GM23248 (cell line): ENCODE measurements around the gene GAK. TPM values are rescaled to one million over a fixed set of nuclear protein-coding genes. Genes with fewer than 3 reads are reported as not detected.

Experiments used
- DNase-seq: peaks from one replicate; pipeline ENCODE4 v3.0.0-alpha.2; 2015
- H2AFZ ChIP-seq: fragments of 200-600 bp; sonication (generic); 2 replicates; pipeline ENCODE4 v1.6.1; 2016; ENCODE audit warnings: antibody characterized with exemption
- H3F3A ChIP-seq: fragments of 200-600 bp; sonication (generic); 2 replicates; pipeline ENCODE4 v1.6.1; 2016; ENCODE audit warnings: mild to moderate bottlenecking, antibody characterized with exemption, mixed run types; ENCODE audit not compliant: insufficient read depth
- H3K27ac ChIP-seq: fragments of 200-600 bp; sonication (generic); 2 replicates; pipeline ENCODE4 v1.5.1; 2016; ENCODE audit warnings: mild to moderate bottlenecking
- H3K27me3 ChIP-seq: fragments of 200-600 bp; sonication (generic); replicated peaks from 2 replicates; pipeline ENCODE4 v1.6.1; 2016; ENCODE audit warnings: mild to moderate bottlenecking; ENCODE audit not compliant: insufficient read depth
- H3K36me3 ChIP-seq: fragments of 200-600 bp; sonication (generic); 2 replicates; pipeline ENCODE4 v1.6.1; 2016; ENCODE audit warnings: low read depth, mild to moderate bottlenecking
- H3K4me1 ChIP-seq: fragments of 200-600 bp; sonication (generic); 2 replicates; pipeline ENCODE4 v1.6.1; 2016; ENCODE audit warnings: mild to moderate bottlenecking; ENCODE audit not compliant: insufficient read depth
- H3K4me2 ChIP-seq: fragments of 200-600 bp; sonication (generic); one replicate; pipeline ENCODE4 v1.6.1; 2016; ENCODE audit warnings: mild to moderate bottlenecking; ENCODE audit not compliant: unreplicated experiment
- H3K4me3 ChIP-seq: fragments of 200-600 bp; sonication (generic); 2 replicates; pipeline ENCODE4 v1.5.1; 2016; ENCODE audit warnings: mild to moderate bottlenecking
- H3K79me2 ChIP-seq: fragments of 200-600 bp; sonication (generic); 2 replicates; pipeline ENCODE4 v1.6.1; 2016; ENCODE audit warnings: mild to moderate bottlenecking; ENCODE audit not compliant: insufficient read depth
- H3K9ac ChIP-seq: fragments of 200-600 bp; sonication (generic); 2 replicates; pipeline ENCODE4 v1.6.1; 2016; ENCODE audit warnings: mild to moderate bottlenecking
- H3K9me2 ChIP-seq: fragments of 200-600 bp; sonication (generic); 2 replicates; pipeline ENCODE4 v1.6.1; 2016; ENCODE audit warnings: mixed run types, mild to moderate bottlenecking, moderate library complexity; ENCODE audit not compliant: insufficient read depth
- H3K9me3 ChIP-seq: fragments of 200-600 bp; sonication (generic); one replicate; pipeline ENCODE4 v1.6.1; 2017; ENCODE audit warnings: low read depth
- H4K20me1 ChIP-seq: fragments of 200-600 bp; sonication (generic); 2 replicates; pipeline ENCODE4 v1.6.0; 2016; ENCODE audit not compliant: insufficient read depth
- EZH2 ChIP-seq: fragments of 200-600 bp; sonication (generic); IDR thresholded peaks from 2 replicates; pipeline ENCODE4 v1.6.1; 2018; ENCODE audit warnings: antibody characterized with exemption, mild to moderate bottlenecking; ENCODE audit not compliant: insufficient read depth, poor library complexity, severe bottlenecking
- EZH2phosphoT487 ChIP-seq: fragments of 200-600 bp; sonication (generic); IDR thresholded peaks from 2 replicates; pipeline ENCODE4 v1.6.1; 2018; ENCODE audit warnings: antibody characterized with exemption, moderate library complexity, mild to moderate bottlenecking, low read depth; ENCODE audit not compliant: insufficient read depth
- WGBS, 2 experiments: methylation state at CpG; one replicate each; pipeline ENCODE4 v1.1.6; 2015 to 2017; ENCODE audit warnings: low lambda C conversion rate in 2 of 2, low coverage in 1 of 2; ENCODE audit errors: missing lambda C conversion rate in 2 of 2; 5-methylcytosine and 5-hydroxymethylcytosine counted together
- in situ Hi-C: fragments of 300-500 bp; cut with MboI; formaldehyde crosslinking; loops from 2 replicates; pipeline ENCODE4 v1.15.0; 2020
- polyA plus RNA-seq: library from polyadenylated mRNA; unstranded; fragments of >200 nt; fragmentation: Nextera tagmentation; extraction: Ambion mirVana; gene quantifications from 2 replicates; pipeline ENCODE4 v1.2.1, GENCODE V29; 2016
- total RNA-seq: library from RNA; depleted of rRNA; stranded (reverse); fragments of >200 nt; shearing (Covaris generic); gene quantifications from 2 replicates; pipeline ENCODE4 v1.2.3, GENCODE V29; 2014

The GAK gene
- total and polyA plus RNA-seq, 2 experiments from 2014 or later, result 41.1 to 86.7 TPM

DNA sequence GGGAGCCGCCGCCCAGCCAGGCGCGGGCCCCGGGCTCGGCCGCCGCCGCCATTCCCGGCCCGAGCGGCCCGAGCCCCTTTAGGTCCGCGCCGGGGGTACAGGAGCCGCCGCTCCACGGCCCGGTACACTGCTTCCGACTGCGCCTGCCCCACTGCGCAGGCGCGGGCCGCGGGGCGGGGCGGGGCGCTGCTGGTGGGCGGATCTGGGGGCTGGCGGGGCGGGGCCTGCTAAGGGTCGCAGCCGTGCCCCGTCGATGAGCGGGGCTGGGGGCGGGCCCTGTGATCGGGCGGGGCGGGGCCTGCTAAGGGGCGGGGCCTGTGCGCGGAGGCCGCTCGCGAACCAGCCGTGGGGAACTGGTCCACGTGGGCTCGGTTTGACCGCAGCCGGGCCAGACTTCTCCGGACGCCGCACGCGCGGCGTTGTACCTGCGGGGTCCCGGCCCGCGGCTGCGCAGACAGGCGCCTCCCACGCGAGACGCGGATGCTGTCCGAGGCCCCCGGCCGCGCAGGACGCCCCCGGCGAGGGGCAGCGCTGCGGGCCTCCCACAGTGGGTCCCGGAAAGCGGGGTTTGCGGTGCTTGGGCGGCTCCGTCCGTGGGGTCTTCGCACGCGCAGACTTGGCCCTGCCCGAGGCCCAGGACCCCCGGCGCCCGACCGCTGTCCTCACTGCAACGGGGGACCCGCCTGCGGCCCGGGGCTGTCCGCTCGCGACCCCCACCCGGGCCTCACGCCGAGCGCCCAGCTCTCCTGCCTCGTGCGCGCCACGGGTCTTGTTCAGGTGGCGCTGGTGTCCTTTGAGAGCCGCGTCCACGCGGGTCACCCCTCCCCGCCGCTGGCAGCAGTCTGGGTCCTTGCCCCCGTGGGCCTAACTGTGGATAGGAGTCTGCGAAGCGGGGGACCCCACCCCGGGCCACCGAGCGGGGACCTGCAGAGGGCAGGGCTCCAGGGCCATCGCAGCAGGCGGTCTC, 41.6 kb upstream of the GAK start, which contains the start of gene DGKQ:
DGKQ (minus strand) TSS at position 139 of the 967 bp plus-strand sequence; CDS start at position 52, 87 bp downstream.
- peak; percentile 95 for DNase-seq
- Histone ChIP-seq H4K20me1 (no peaks in the 10 kb centered on the region), H2AFZ (peak within 1 kb of the TSS; percentile 66), H3K9ac (peak within 1 kb of the TSS; percentile 75), H3K4me3 (peak within 1 kb of the TSS; percentile 77), H3K79me2 (peaks cover 14% of the 10 kb centered on the region; the same call in 1 of the 2 replicates), H3K9me3 (no peaks in the 10 kb centered on the region), H3F3A (no peaks in the 10 kb centered on the region), H3K9me2 (no peaks in the 10 kb centered on the region), H3K27ac (no peak within 1 kb of the TSS), H3K36me3 (no peaks in the 10 kb centered on the region), H3K27me3 (no peaks in the 10 kb centered on the region), H3K4me2 (peak within 1 kb of the TSS; percentile 67), H3K4me1 (peaks cover 5% of the 10 kb centered on the region; the same call in 1 of the 2 replicates)
- WGBS, 2 experiments, result 24 to 30% methylated on average over 74 to 76 of the region's 123 CpGs
- in situ Hi-C loops, result no loop called here
- TF ChIP-seq EZH2 (no peak), EZH2phosphoT487 (no peak)

DNA sequence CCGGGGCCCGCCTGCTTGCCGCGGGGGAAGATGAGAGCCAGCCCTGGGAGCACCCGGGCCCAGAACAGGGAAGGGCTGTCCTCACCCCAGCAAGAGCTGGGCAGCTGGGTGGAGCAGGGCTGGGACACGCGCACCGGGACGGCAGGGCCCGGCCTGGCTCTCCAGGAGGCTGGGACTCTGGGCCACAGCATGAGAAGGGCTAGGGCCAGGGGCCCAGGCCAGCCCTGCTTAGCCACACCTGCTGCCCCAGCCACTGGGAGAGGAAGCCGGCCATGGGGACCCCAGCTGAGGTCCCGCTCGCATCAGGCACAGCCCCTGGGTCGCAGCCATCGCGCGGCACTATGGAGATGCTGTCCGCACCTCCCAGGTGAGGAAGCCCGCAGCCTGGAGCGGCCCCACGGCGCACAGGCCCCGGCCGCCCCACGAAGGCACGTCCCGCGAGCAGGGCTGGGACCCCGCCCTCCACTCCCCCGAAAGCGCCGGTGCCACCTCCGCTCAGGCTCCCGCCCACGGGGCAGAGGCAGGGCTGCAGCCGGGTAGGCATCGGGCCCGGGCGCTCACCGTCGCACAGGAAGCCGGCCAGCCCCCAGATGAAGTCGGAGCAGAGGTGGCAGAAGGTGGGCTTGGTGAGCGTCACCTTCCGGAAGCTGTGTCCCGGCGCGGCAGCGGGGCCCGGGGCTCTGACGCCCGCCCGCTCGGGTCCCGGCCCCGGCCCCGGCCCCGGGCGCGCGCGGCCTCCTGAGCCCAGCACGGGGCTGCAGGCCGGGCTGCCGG, 40.7 kb upstream of the GAK start:
- Histone ChIP-seq H3K27ac (no peak overlapping the region), H3F3A (no peaks in the 10 kb centered on the region), H2AFZ (peak overlapping the region; percentile 36)

DNA sequence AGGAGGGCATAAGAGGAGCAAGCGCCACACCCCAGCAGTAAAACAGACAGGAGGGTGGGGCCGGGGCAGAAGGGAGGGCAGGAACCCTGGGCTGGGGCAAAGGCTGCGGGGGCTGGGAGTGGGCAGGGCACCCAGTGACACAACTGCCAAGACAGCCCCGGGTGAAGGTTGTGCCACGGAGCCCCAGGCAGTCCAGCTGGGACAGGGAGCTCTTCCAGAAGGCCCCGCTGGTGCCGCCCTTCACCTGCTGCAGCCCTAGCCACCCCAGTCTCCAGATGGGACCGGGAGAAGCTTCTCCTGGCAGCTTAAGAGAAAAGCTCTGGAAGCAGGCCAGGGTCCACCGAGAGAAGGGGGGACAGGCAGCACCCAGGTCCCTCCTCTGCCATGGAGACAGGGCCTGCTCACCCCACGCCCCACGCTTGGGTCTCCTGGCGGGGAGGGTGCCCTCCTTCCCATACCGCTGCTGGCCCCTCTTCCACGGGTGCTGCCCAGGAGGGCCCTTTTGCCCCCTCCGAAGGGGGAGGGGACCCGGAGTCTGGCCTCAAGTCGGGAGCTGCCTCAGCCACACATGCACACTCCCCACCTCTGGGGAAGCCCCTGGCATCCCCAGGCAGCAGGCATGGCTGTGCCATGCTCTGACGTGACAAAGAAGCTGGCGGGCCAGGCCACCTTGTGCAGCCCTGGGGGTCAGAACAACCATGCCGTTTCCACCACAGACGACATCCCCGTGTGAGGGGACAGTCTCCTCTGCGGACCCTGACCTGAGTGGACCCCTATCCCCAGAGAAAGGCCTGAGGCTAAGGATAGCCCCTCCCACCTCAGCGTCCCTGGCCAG, 39.8 kb upstream of the GAK start:
- Histone ChIP-seq H3F3A (no peaks in the 10 kb centered on the region), H3K27me3 (no peaks in the 10 kb centered on the region), H3K9me3 (no peaks in the 10 kb centered on the region), H3K36me3 (no peaks in the 10 kb centered on the region), H3K79me2 (peaks cover 14% of the 10 kb centered on the region; the same call in 1 of the 2 replicates), H3K4me3 (peak overlapping the region; percentile 77), H3K9me2 (no peaks in the 10 kb centered on the region), H3K9ac (peak overlapping the region; percentile 75), H3K27ac (no peak overlapping the region), H2AFZ (no peak overlapping the region), H4K20me1 (no peaks in the 10 kb centered on the region), H3K4me1 (peaks cover 5% of the 10 kb centered on the region; the same call in 1 of the 2 replicates), H3K4me2 (peak overlapping the region; percentile 67)
- 53 to 54% methylated on average over 22 to 24 of the region's 24 CpGs for WGBS, 2 experiments
- DNase-seq, result peak; percentile 18
- in situ Hi-C loops, result no loop called here
- TF ChIP-seq EZH2phosphoT487, result no peak
- TF ChIP-seq EZH2, result no peak

More for the DNA sequence above, 40.7 kb upstream of the GAK start:
- Histone ChIP-seq H4K20me1 (no peaks in the 10 kb centered on the region), H3K79me2 (peaks cover 14% of the 10 kb centered on the region; the same call in 1 of the 2 replicates), H3K4me1 (peaks cover 5% of the 10 kb centered on the region; the same call in 1 of the 2 replicates), H3K9me2 (no peaks in the 10 kb centered on the region), H3K4me2 (peak overlapping the region; percentile 67), H3K27me3 (no peaks in the 10 kb centered on the region), H3K9ac (peak overlapping the region; percentile 75), H3K4me3 (peak overlapping the region; percentile 77), H3K9me3 (no peaks in the 10 kb centered on the region), H3K36me3 (no peaks in the 10 kb centered on the region)
- WGBS, 2 experiments, result 1% methylated on average over 40 to 56 of the region's 65 CpGs
- in situ Hi-C loops, result no loop called here
- TF ChIP-seq EZH2phosphoT487, result no peak
- TF ChIP-seq EZH2, result no peak
- peak; percentile 64 for DNase-seq
